Neural cell (in vitro differentiated cells): ENCODE results near the gene FOLR3.

Source experiments
- CTCF ChIP-seq: fragments of 450-650 bp; IDR thresholded peaks from 2 replicates; pipeline ENCODE4 v1.5.1; 2014; ENCODE audit warnings: antibody characterized with exemption, mild to moderate bottlenecking, moderate library complexity; ENCODE audit not compliant: poor library complexity, severe bottlenecking
- EP300 ChIP-seq: fragments of 450-650 bp; conservative IDR thresholded peaks from 2 replicates; pipeline ENCODE4 v1.6.1; 2014; ENCODE audit warnings: antibody characterized with exemption, mild to moderate bottlenecking, moderate library complexity; ENCODE audit not compliant: poor library complexity, severe bottlenecking
- EZH2 ChIP-seq: fragments of 200-600, 300-800 bp; shearing (Covaris generic), sonication (generic); IDR thresholded peaks from 2 replicates; pipeline ENCODE4 v1.6.1; 2014; ENCODE audit warnings: antibody characterized with exemption, low read length, borderline replicate concordance, mild to moderate bottlenecking; ENCODE audit not compliant: insufficient read depth, poor library complexity, severe bottlenecking
- MXI1 ChIP-seq: fragments of 450-650 bp; conservative IDR thresholded peaks from 2 replicates; pipeline ENCODE4 v1.6.1; 2014; ENCODE audit warnings: antibody characterized with exemption, mild to moderate bottlenecking; ENCODE audit not compliant: poor library complexity, severe bottlenecking
- POLR2AphosphoS5 ChIP-seq: IDR thresholded peaks from 2 replicates; pipeline ENCODE4 v1.6.1; 2012
- RAD21 ChIP-seq: fragments of 450-650 bp; conservative IDR thresholded peaks from 2 replicates; pipeline ENCODE4 v1.6.1; 2014; ENCODE audit warnings: antibody characterized with exemption, mild to moderate bottlenecking, moderate library complexity
- REST ChIP-seq: IDR thresholded peaks from 2 replicates; pipeline ENCODE4 v1.6.1; 2012; ENCODE audit warnings: borderline replicate concordance
- SMC3 ChIP-seq: fragments of 450-650 bp; conservative IDR thresholded peaks from 2 replicates; pipeline ENCODE4 v1.6.1; 2014; ENCODE audit warnings: antibody characterized with exemption, mild to moderate bottlenecking, moderate library complexity; ENCODE audit not compliant: poor library complexity
- TAF1 ChIP-seq: IDR thresholded peaks from 2 replicates; pipeline ENCODE4 v1.6.1; 2012; ENCODE audit warnings: low read depth

GRCh38 chr11:72160319-72160718 is 24.8 kb downstream of the FOLR3 start:
- no peak for TF ChIP-seq CTCF
- TF ChIP-seq MXI1, result no peak
- TF ChIP-seq TAF1, result no peak
- no peak for TF ChIP-seq POLR2AphosphoS5
- TF ChIP-seq RAD21, result no peak
- no peak for TF ChIP-seq EP300
- TF ChIP-seq EZH2, result no peak
- TF ChIP-seq REST, result no peak
- no peak for TF ChIP-seq SMC3
